GM21825 (cell line): ENCODE data around the gene NAA80.
"Not testable (repeated sequence)": the region's sequence is repeated elsewhere in the genome, so short reads cannot be mapped to it uniquely, and the experiment has no call there.

Experiments
- ATAC-seq: cut with Tn5 transposase; IDR thresholded peaks from one replicate; pipeline ENCODE4 v1.9.1; 2021; ENCODE audit warnings: mild to moderate bottlenecking, moderate library complexity; ENCODE audit not compliant: unreplicated experiment

NAA80 gene

GRCh38 chr3:50316657-50317242, 17.5 kb upstream of the NAA80 start:
- no peak for ATAC-seq

GRCh38 chr3:50314816-50315215, 15.6 kb upstream of the NAA80 start:
- ATAC-seq = no peak

- ATAC-seq = no peak
Observed at GRCh38 chr3:50314342-50314741, 15.1 kb upstream of the NAA80 start.

GRCh38 chr3:50312041-50312440, 12.8 kb upstream of the NAA80 start:
- not testable (repeated sequence) for ATAC-seq

GRCh38 chr3:50304601-50305000, 5.4 kb upstream of the NAA80 start:
- ATAC-seq = no peak

- no peak for ATAC-seq
Observed at GRCh38 chr3:50303013-50303815, 4.0 kb upstream of the NAA80 start, which contains the start of gene HYAL1. HYAL1 (minus strand) TSS chr3:50303574; CDS start chr3:50302956, 618 bp downstream.

GRCh38 chr3:50302095-50303012, 3.1 kb upstream of the NAA80 start:
- no peak for ATAC-seq

- ATAC-seq = no peak
Observed at GRCh38 chr3:50300681-50301254, 1.6 kb upstream of the NAA80 start.

GRCh38 chr3:50299929-50300680, 900 bp upstream of the NAA80 start:
- no peak for ATAC-seq

- no peak for ATAC-seq
Observed at GRCh38 chr3:50299638-50299928, 378 bp upstream of the NAA80 start.

GRCh38 chr3:50297896-50298725, 1.1 kb downstream of the NAA80 start:
- ATAC-seq = no peak

GRCh38 chr3:50297384-50297775, 1.8 kb downstream of the NAA80 start:
- ATAC-seq = no peak

GRCh38 chr3:50296721-50297383, 2.4 kb downstream of the NAA80 start:
- no peak for ATAC-seq

- ATAC-seq = no peak
Observed at GRCh38 chr3:50295553-50296431, 3.4 kb downstream of the NAA80 start.

GRCh38 chr3:50294492-50295403, 4.5 kb downstream of the NAA80 start:
- ATAC-seq = no peak

GRCh38 chr3:50294089-50294488, 5.1 kb downstream of the NAA80 start:
- no peak for ATAC-seq
